SK-N-SH (cell line): ENCODE data around the gene MPIG6B. TPM values are rescaled to one million over a fixed set of nuclear protein-coding genes. Genes with fewer than 3 reads are reported as not detected.

Experiments used
- CTCF ChIA-PET: fragments of 300-600, 350-600 bp; formaldehyde crosslinking; extraction: SDS; loops from one replicate; lab custom pipeline; 2021; lab: Yijun Ruan, JAX
- POLR2A ChIA-PET: fragments of 350-600 bp; sonication (Branson Sonifier 250); formaldehyde crosslinking; extraction: SDS; loops from one replicate; lab custom pipeline; 2020; ENCODE audit warnings: antibody characterized with exemption, inconsistent platforms; lab: Yijun Ruan, JAX
- DNase-seq: peaks from one replicate; pipeline ENCODE4 v3.0.0; 2012
- H2AFZ ChIP-seq: fragments of 200-600 bp; sonication (generic); 2 replicates; pipeline ENCODE4 v1.8.1; 2016; ENCODE audit warnings: antibody characterized with exemption, mild to moderate bottlenecking, low read depth
- H3F3A ChIP-seq: fragments of 200-600 bp; sonication (generic); replicated peaks from 2 replicates; pipeline ENCODE3; 2016; ENCODE audit warnings: antibody characterized with exemption, mild to moderate bottlenecking; ENCODE audit not compliant: insufficient read depth
- H3K27ac ChIP-seq, 2 experiments: fragments of 200-500 bp in 1 of 2; fragments of 200-600 bp in 1 of 2; sonication (Bioruptor generic) in 1 of 2; sonication (generic), shearing (Covaris generic) in 1 of 2; 2 replicates each; pipeline versions ENCODE4 v1.5.1 to v1.6.1; 2014 to 2016; ENCODE audit warnings: low read depth in 2 of 2, inconsistent platforms in 1 of 2, low read length in 1 of 2, mild to moderate bottlenecking in 1 of 2, mixed read lengths in 1 of 2
- H3K27me3 ChIP-seq: fragments of 200-600 bp; sonication (generic), shearing (Covaris generic); 2 replicates; pipeline ENCODE4 v1.6.1; 2016; ENCODE audit warnings: mixed run types; ENCODE audit not compliant: insufficient read depth
- H3K36me3 ChIP-seq, 2 experiments: fragments of 200-500 bp in 1 of 2; fragments of 200-600 bp in 1 of 2; sonication (Bioruptor generic) in 1 of 2; sonication (generic) in 1 of 2; replicated peaks in 1 of 2; 2 replicates each; pipeline versions ENCODE3 to v1.5.1; 2014 to 2016; ENCODE audit warnings: low read length in 1 of 2, mild to moderate bottlenecking in 1 of 2; ENCODE audit not compliant: insufficient read depth in 2 of 2, control insufficient read depth in 1 of 2
- H3K4me1 ChIP-seq, 2 experiments: fragments of 200-500 bp in 1 of 2; fragments of 200-600 bp in 1 of 2; sonication (Bioruptor generic) in 1 of 2; sonication (generic), shearing (Covaris generic) in 1 of 2; 2 replicates each; pipeline versions ENCODE4 v1.5.1 to v1.6.1; 2014 to 2016; ENCODE audit warnings: low read depth in 1 of 2, low read length in 1 of 2, mixed run types in 1 of 2; ENCODE audit not compliant: insufficient read depth in 2 of 2, control insufficient read depth in 1 of 2
- H3K4me2 ChIP-seq: fragments of 200-600 bp; sonication (generic), shearing (Covaris generic); 2 replicates; pipeline ENCODE4 v1.6.1; 2017; ENCODE audit warnings: mixed run types
- H3K4me3 ChIP-seq, 2 experiments: fragments of 200-500 bp in 1 of 2; fragments of 200-600 bp in 1 of 2; sonication (Bioruptor generic) in 1 of 2; sonication (generic), shearing (Covaris generic) in 1 of 2; 2 replicates each; pipeline versions ENCODE4 v1.5.1 to v1.8.1; 2014 to 2016; ENCODE audit warnings: low read depth in 2 of 2, inconsistent platforms in 1 of 2, low read length in 1 of 2, mild to moderate bottlenecking in 1 of 2, mixed read lengths in 1 of 2, moderate library complexity in 1 of 2
- H3K79me2 ChIP-seq: fragments of 200-600 bp; sonication (generic); 2 replicates; pipeline ENCODE4 v1.8.1; 2017; ENCODE audit warnings: mild to moderate bottlenecking; ENCODE audit not compliant: insufficient read depth
- H3K9ac ChIP-seq: fragments of 200-600 bp; sonication (generic); 2 replicates; pipeline ENCODE4 v1.6.1; 2017; ENCODE audit warnings: mixed run types
- H3K9me2 ChIP-seq: fragments of 200-600 bp; sonication (generic); 2 replicates; pipeline ENCODE4 v1.6.1; 2017; ENCODE audit warnings: mixed run types
- H3K9me3 ChIP-seq: fragments of 200-600 bp; sonication (generic); 2 replicates; pipeline ENCODE4 v1.6.1; 2017; ENCODE audit warnings: mixed run types, mild to moderate bottlenecking, moderate library complexity
- H4K20me1 ChIP-seq: fragments of 200-600 bp; sonication (generic); 2 replicates; pipeline ENCODE4 v1.6.1; 2017; ENCODE audit warnings: mild to moderate bottlenecking, mixed run types; ENCODE audit not compliant: insufficient read depth
- ELF1 ChIP-seq: IDR thresholded peaks from 2 replicates; pipeline ENCODE4 v1.4.0; 2012
- EP300 ChIP-seq, 2 experiments: IDR thresholded peaks; 2 replicates each; pipeline versions ENCODE4 v1.4.0 to v1.6.1; 2012; ENCODE audit warnings: borderline replicate concordance in 1 of 2, low read depth in 1 of 2, low read length in 1 of 2
- FOXM1 ChIP-seq: IDR thresholded peaks from 2 replicates; pipeline ENCODE4 v1.4.0; 2012; ENCODE audit warnings: low read depth, mild to moderate bottlenecking
- GABPA ChIP-seq: IDR thresholded peaks from 2 replicates; pipeline ENCODE4 v1.4.0; 2012; ENCODE audit warnings: low read depth, mild to moderate bottlenecking
- GATA2 ChIP-seq: sonication (generic); formaldehyde crosslinking; IDR thresholded peaks from 2 replicates; pipeline ENCODE4 v1.5.0; 2020; ENCODE audit warnings: mild to moderate bottlenecking, missing genetic modification reagents
- IRF3 ChIP-seq: fragments of 150-350 bp; IDR thresholded peaks from 2 replicates; pipeline ENCODE4 v1.6.1; 2016; ENCODE audit warnings: mild to moderate bottlenecking, low read depth, low read length
- JUND ChIP-seq: IDR thresholded peaks from 2 replicates; pipeline ENCODE4 v1.4.0; 2012
- MAX ChIP-seq: IDR thresholded peaks from 2 replicates; pipeline ENCODE4 v1.4.0; 2012; ENCODE audit warnings: low read depth
- MXI1 ChIP-seq: IDR thresholded peaks from 2 replicates; pipeline ENCODE4 v1.6.1; 2012; ENCODE audit warnings: mild to moderate bottlenecking, low read depth, low read length, improper control_type of control experiment
- NFIC ChIP-seq: IDR thresholded peaks from 2 replicates; pipeline ENCODE4 v1.4.0; 2012; ENCODE audit warnings: borderline replicate concordance
- NRF1 ChIP-seq: IDR thresholded peaks from 2 replicates; pipeline ENCODE4 v1.6.1; 2012; ENCODE audit warnings: low read depth, mild to moderate bottlenecking, low read length
- POLR2AphosphoS5 ChIP-seq: IDR thresholded peaks from 2 replicates; pipeline ENCODE4 v1.6.1; 2012; ENCODE audit warnings: low read depth, low read length
- RCOR1 ChIP-seq: fragments of 150-350 bp; IDR thresholded peaks from 2 replicates; pipeline ENCODE4 v1.6.1; 2017; ENCODE audit warnings: antibody characterized with exemption, low read length
- RFX5 ChIP-seq: IDR thresholded peaks from 2 replicates; pipeline ENCODE4 v1.6.1; 2012; ENCODE audit warnings: mild to moderate bottlenecking, improper control_type of control experiment, low read length
- RXRA ChIP-seq: IDR thresholded peaks from 2 replicates; pipeline ENCODE4 v1.4.0; 2012; ENCODE audit warnings: low read depth, mild to moderate bottlenecking, borderline replicate concordance
- SMC3 ChIP-seq: IDR thresholded peaks from 2 replicates; pipeline ENCODE4 v1.6.1; 2012; ENCODE audit warnings: low read depth, low read length, improper control_type of control experiment
- TAF1 ChIP-seq: IDR thresholded peaks from 2 replicates; pipeline ENCODE4 v1.6.1; 2012; ENCODE audit warnings: low read depth, mild to moderate bottlenecking, low read length, moderate library complexity, borderline replicate concordance
- TCF12 ChIP-seq: IDR thresholded peaks from 2 replicates; pipeline ENCODE4 v1.4.0; 2012
- TEAD4 ChIP-seq: IDR thresholded peaks from 2 replicates; pipeline ENCODE4 v1.4.0; 2012; ENCODE audit warnings: mild to moderate bottlenecking, borderline replicate concordance; ENCODE audit not compliant: insufficient read depth
- WGBS: methylation state at CpG from one replicate; pipeline ENCODE4 v1.1.6; 2017; ENCODE audit warnings: low lambda C conversion rate; 5-methylcytosine and 5-hydroxymethylcytosine counted together
- polyA plus RNA-seq, 3 experiments: library from polyadenylated mRNA; depleted of rRNA; stranded (reverse); fragments of >200 nt; gene quantifications; 2 replicates each; pipeline ENCODE4 v1.2.3, GENCODE V29; 2012
- TF ChIP-seq, protein P1 (sequence below): IDR thresholded peaks from 2 replicates; pipeline ENCODE4; 2012

Gene MPIG6B
- polyA plus RNA-seq, 1 of the 3 experiments (the other 2 are of a cell fraction) = not detected

DNA sequence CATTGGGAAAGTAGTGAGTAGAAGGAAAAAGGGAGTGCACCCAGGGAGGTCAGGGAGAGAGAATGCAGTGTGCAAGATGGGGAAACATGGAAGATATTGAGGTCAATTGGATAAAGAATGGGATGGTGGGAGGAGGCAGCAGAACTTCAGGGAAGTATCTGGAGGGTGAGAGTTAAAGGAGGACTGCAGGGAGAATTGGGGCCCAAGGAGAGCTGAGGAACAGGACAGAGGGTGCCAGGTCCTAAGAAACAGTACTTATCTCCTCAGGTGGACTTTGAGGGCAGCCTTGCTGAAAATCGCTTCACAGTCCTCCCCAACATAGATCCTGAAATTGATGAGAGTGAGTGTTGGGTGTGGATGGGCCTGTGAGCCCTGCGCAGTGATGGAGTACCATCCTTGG lies 35.1 kb downstream of the MPIG6B start:
- no peaks in the 10 kb centered on the region for H3K9me3 ChIP-seq
- H3K9ac ChIP-seq = no peak overlapping the region
- ChIA-PET CTCF (interaction anchor here (1.5 kb wide), 1 partner anchor 33 kb away, joined by 5 read pairs; no protein-coding TSS in a partner anchor), POLR2A (interaction anchor here (2.3 kb wide), 1 partner anchor 11 kb away, joined by 6 read pairs; no protein-coding TSS in a partner anchor)
- peaks cover 6% of the 10 kb centered on the region for H3F3A ChIP-seq
- WGBS = 100% methylated on average over 2 of the region's 2 CpGs
- H2AFZ ChIP-seq = no peak overlapping the region
- DNase-seq = no peak
- no peaks in the 10 kb centered on the region for H3K79me2 ChIP-seq
- TF ChIP-seq FOXM1 (no peak), ELF1 (no peak), TEAD4 (no peak), GATA2 (CRISPR knock-in tag) (no peak), NRF1 (no peak), GABPA (no peak), NFIC (no peak), MAX (no peak), RXRA (no peak), MXI1 (no peak), POLR2AphosphoS5 (no peak), RFX5 (no peak), SMC3 (no peak), JUND (no peak), TCF12 (no peak), TAF1 (no peak), IRF3 (no peak), RCOR1 (no peak), EP300 (IDR thresholded peaks at IDR 0.05; ENCODE audit: borderline replicate concordance in 1 of 2, low read depth in 1 of 2, low read length in 1 of 2) (no peak)
- TF ChIP-seq, protein P1, sequence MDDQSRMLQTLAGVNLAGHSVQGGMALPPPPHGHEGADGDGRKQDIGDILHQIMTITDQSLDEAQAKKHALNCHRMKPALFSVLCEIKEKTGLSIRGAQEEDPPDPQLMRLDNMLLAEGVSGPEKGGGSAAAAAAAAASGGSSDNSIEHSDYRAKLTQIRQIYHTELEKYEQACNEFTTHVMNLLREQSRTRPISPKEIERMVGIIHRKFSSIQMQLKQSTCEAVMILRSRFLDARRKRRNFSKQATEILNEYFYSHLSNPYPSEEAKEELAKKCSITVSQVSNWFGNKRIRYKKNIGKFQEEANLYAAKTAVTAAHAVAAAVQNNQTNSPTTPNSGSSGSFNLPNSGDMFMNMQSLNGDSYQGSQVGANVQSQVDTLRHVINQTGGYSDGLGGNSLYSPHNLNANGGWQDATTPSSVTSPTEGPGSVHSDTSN = no peak
- H3K4me3 ChIP-seq = no peak overlapping the region
- no peaks in the 10 kb centered on the region for H3K27me3 ChIP-seq
- no peak overlapping the region for H3K27ac ChIP-seq
- no peaks in the 10 kb centered on the region for H3K9me2 ChIP-seq
- peaks cover 0 to under 1% of the 10 kb centered on the region in 2 experiments; a peak in 1 of 4 replicates for H3K4me1 ChIP-seq
- no peak overlapping the region for H3K4me2 ChIP-seq
- H3K36me3 ChIP-seq = no peaks in the 10 kb centered on the region
- no peaks in the 10 kb centered on the region for H4K20me1 ChIP-seq
